ENCODE measurements around the gene UCP3.
A peak's percentile ranks its signal among the peaks of the same experiment; 100 is the strongest.

UCP3 gene

DNA sequence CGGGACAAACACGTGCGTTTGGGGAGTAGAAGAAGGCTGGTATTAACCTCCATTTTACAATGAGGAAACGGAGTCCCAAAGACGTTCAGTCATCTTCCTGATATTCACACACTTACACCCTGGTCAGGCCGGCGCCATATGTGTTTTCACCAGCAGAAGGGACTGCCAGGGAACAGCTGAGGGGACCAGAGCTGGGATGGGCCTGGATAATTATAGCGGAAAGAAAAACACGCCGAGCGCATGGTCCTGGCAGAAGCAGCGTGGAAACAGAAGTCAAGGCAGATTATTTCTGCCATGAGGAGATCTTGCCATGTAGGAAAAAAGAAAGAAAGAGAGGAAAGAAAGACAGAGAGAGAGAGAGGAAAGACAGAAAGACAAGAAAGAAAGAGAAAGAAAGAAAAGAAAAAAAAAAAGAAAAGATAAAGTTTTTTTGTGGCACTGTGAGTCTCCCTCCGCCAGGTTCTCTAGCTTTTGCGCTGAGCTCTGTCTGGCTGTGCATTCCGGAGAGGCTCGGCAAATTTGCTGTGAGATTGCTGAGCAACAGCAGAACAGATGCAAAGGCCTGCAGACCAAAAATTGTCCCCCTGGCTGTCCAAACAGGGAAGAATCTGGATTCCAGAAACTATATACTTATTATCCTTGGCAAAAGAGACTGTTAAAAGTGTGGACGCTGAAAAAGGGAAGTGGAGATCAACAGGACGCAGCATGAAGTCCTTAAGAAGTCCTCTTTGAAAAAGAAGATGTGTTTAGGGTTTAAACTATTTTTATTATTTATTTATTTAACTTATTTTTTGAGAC lies 24.9 kb downstream of the UCP3 start:
- TF ChIP-seq POLR2A (IDR thresholded peaks at IDR 0.05; ENCODE audit: low read length) (no peak), GATA1 (IDR thresholded peaks at IDR 0.05; ENCODE audit: low read depth, low read length) (no peak)
- peak; percentile 33 to 46 for DNase-seq

DNA sequence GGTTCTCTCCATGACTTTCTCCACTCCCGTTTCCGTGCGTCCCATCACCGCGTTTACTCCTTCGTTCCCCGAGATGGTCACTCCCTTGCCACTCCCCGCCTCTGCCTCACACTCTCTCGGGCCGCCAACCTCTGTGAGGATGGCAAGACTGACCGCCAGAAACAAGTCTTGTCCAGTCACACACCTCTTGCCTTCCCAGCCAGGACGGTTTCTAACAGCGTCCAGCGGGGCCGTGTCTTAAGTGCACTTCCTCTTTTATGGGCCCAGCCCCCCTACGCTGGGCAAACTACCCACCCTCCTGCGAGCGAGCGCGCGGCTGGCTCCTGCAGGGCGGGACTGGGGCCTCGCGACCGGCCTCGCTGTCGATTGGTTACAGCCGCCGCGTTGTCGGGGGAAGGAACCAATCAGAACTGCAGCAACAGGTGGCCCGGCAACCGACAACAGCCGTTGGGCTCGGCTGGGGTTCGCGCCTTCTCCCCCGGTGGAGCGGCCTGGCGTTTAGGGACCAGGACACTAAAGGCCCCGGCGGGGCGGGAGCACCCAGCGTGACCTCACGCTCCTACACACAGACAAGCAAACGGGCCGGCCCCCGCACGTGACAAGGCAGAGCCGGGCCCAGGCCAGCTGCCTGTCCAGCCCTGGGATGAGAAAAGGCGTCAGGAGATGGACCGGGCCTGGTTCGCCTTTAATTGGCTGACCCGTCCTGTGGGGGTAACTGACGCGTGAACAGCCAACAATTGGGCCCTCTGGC lies 25.7 kb downstream of the UCP3 start:
- peak; percentile 98 to 99 for DNase-seq
- no peak for TF ChIP-seq GATA1 (IDR thresholded peaks at IDR 0.05; ENCODE audit: low read depth, low read length)
- peak; percentile 99 for TF ChIP-seq POLR2A (IDR thresholded peaks at IDR 0.05; ENCODE audit: low read length)

DNA sequence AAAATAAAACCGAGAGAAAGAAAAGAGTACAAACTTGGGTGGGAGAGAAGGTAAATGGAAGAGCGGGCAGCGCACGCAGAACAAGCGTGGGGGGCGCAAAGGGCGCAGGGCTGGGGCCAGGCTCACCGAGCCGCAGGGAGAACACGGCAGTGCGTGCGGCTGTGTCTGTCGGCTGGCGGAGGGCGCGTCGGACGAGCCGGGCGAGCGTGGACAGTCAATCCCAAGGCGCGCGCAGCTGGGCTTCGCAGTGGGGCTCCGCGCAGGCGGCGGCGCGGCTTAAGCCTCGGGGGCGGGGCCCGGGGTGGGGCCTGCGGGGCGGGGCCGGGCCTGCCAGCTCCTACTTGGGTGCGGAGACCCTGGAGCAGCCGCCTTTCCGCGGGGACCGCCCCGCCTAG lies 26.3 kb downstream of the UCP3 start, which contains the start of gene UCP2:
TSS of gene UCP2 (minus strand) at position 249 of the 395 bp plus-strand sequence. CDS start 4,465 bp downstream, outside the sequence.
- TF ChIP-seq GATA1 (IDR thresholded peaks at IDR 0.05; ENCODE audit: low read depth, low read length): no peak
- TF ChIP-seq POLR2A (IDR thresholded peaks at IDR 0.05; ENCODE audit: low read length): peak; percentile 71
- peak; percentile 91 to 94 for DNase-seq

DNA sequence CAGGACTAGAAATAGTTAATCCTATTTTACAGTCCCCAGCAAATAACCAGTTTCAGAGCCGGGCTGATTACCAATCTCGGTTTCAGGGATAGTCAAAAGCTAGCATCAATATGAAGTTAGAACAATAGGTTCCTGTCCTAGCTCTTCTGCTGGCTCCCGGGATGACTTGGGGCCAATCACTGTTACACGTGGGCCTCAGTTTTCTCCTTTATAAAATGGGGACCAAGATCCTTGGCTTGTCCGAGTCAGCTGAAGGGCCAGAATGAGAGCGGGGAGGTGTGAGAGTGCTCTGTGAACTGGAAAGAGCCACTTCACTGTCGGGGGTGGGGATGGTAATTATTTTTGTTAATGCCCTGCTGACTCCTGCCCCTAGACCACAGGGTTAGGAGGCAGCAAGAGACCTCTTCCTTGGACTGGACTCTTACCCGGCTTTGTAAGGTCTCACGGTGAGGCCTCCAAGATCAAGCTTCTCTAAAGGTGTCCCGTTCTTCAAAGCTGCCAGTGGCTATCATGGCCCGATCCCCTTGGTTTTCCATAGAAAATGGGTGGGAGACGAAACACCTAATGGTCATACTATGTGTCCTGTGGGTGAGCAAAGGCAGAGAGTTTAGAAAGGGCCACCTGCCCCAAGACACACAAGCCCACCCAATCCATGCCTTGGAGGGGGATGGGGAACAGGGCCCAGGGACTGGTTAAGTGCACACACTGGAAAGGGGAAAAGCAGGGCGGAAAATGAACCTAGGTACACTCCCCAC lies 27.7 kb downstream of the UCP3 start:
- TF ChIP-seq GATA1 (IDR thresholded peaks at IDR 0.05; ENCODE audit: low read depth, low read length): no peak
- DNase-seq: peak; percentile 52 to 71

DNA sequence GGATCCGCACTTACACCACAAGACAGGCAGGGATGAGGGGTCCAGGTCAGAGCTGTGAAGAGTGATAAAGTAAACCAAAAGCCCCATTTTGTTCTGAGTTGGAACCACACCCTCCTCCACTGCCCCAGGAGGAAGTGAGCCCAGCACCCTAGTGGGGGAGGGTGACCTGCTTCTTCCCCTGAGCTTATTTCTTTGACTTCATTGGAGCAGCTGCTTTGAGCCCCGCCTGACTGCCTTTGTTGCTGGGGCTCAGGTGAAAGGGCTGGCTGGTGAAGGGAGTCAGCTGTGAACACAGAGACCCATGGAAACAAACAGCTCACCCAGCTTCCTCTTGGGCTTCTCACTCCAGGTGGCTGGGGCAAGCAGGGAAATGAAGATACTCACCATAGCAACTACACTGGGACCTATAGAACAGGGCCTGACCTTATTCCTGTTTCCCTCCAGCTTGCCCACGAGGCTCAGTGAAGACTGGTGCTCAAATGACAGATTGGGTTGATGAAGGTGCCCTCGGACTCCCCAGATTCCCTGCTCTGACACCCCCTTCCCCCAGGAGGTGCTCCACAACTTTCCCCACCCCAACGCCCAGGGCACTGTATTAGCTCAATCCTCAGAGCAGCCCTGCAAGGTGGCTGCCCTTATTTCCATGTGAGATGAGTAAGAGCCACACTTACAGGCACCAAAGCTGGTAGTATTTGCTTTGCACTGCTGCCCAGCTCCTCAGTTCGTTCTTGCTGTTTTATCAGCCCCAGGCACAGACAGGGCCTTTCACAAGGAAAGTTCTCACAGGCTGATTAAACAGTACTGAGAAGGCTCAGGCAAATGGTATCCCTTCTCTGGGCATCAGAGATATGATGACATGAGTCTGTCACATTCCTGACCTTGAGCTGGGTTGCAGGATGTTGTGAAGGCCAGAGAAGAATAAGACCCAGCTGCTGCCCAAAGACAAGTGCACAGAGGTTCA lies 28.6 kb downstream of the UCP3 start:
- DNase-seq: peak; percentile 90 to 95
- TF ChIP-seq POLR2A (IDR thresholded peaks at IDR 0.05; ENCODE audit: low read length): peak; percentile 72
- no peak for TF ChIP-seq GATA1 (IDR thresholded peaks at IDR 0.05; ENCODE audit: low read depth, low read length)

DNA sequence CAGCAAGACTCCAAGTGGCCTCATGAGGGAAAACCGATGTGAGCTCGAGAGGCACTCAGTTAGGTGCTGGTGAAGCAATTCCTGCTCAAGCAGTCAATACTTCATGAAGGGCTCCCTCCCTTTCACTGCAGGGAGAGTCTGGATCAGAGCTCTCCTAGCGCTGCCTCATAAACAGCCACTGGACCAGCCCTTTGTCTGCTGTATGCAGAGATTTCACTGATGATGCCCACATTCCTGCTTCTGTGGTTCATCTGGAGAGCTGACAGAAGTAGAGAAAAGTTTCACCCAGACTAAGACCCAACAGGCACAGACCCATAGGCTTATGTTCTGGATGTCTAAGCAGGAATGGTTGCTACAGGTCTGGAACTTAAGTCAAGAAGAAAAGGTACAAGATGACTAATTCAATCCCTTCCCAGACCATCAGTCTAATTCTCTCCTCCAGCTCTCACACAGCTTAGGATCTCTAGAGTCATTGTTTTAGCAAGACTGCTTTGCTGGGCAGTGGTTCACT lies 30.3 kb downstream of the UCP3 start:
- TF ChIP-seq GATA1 (IDR thresholded peaks at IDR 0.05; ENCODE audit: low read depth, low read length) (no peak), POLR2A (IDR thresholded peaks at IDR 0.05; ENCODE audit: low read length) (peak; percentile 70)
- no peak for DNase-seq

DNA sequence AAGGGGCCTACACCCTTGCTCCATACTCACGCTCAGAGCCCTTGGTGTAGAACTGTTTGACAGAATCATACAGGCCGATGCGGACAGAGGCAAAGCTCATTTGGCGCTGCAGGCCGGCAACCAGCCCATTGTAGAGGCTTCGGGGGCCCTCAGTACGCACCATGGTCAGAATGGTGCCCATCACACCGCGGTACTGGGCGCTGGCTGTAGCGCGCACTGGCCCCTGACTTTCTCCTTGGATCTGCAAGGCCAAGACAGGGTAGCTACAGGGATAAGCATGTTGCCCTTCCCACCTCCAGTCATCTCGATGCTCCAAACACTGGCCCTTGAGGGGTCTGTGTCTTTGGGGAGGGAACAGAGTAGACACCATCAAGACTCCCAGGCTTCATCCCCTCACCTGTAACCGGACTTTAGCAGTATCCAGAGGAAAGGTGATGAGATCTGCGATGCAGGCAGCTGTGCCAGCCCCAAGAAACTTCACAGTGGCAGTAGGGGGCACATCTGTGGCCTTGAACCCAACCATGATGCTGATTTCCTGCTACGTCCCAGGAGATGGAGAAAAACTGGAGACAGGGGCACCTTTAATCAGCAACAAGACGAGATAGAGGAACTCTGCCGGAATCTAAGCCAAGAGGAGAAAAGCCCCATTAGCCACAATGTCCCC lies 30.9 kb downstream of the UCP3 start:
- DNase-seq: no peak
- no peak for TF ChIP-seq GATA1 (IDR thresholded peaks at IDR 0.05; ENCODE audit: low read depth, low read length)
- TF ChIP-seq POLR2A (IDR thresholded peaks at IDR 0.05; ENCODE audit: low read length): no peak

DNA sequence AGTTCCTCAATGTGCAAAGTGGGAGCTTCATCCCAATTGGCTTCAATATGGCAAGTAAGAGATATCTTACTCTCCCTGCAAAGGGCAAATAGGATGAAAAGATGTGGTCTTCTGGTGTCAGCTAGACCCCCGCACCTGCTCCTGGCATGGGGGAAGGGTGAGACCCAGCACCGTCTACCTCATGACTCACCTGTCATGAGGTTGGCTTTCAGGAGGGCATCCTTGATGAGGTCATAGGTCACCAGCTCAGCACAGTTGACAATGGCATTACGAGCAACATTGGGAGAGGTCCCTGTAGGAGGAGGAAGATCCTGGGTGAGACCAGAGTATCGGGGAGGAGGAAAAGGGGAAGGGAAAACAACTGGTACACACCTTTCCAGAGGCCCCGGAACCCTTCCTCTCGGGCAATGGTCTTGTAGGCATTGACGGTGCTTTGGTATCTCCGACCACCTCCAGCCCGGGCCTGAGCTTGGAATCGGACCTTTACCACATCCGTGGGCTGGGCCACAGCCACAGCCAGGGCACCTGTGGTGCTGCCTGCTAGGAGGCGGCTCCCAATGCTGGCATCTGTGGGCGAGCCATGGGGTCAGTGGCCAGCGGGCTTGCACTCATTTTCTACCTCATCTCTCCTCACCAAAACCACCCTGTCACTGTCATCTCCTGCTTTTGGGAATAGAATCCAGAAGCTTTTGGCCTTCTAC lies 32.3 kb downstream of the UCP3 start:
- DNase-seq: no peak
- TF ChIP-seq GATA1 (IDR thresholded peaks at IDR 0.05; ENCODE audit: low read depth, low read length) (no peak), POLR2A (IDR thresholded peaks at IDR 0.05; ENCODE audit: low read length) (peak; percentile 58)

DNA sequence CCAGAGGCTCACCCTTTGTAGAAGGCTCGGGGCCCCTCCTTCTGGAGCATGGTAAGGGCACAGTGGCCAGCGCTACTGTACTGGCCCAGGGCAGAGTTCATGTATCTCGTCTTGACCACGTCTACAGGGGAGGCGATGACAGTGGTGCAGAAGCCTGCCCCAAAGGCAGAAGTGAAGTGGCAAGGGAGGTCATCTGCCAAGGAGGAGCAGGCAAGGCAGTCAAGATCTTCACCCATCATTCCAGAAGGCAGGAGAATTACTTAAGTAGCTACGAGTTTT lies 33.5 kb downstream of the UCP3 start:
- TF ChIP-seq POLR2A (IDR thresholded peaks at IDR 0.05; ENCODE audit: low read length) (peak; percentile 46), GATA1 (IDR thresholded peaks at IDR 0.05; ENCODE audit: low read depth, low read length) (no peak)
- no peak for DNase-seq

DNA sequence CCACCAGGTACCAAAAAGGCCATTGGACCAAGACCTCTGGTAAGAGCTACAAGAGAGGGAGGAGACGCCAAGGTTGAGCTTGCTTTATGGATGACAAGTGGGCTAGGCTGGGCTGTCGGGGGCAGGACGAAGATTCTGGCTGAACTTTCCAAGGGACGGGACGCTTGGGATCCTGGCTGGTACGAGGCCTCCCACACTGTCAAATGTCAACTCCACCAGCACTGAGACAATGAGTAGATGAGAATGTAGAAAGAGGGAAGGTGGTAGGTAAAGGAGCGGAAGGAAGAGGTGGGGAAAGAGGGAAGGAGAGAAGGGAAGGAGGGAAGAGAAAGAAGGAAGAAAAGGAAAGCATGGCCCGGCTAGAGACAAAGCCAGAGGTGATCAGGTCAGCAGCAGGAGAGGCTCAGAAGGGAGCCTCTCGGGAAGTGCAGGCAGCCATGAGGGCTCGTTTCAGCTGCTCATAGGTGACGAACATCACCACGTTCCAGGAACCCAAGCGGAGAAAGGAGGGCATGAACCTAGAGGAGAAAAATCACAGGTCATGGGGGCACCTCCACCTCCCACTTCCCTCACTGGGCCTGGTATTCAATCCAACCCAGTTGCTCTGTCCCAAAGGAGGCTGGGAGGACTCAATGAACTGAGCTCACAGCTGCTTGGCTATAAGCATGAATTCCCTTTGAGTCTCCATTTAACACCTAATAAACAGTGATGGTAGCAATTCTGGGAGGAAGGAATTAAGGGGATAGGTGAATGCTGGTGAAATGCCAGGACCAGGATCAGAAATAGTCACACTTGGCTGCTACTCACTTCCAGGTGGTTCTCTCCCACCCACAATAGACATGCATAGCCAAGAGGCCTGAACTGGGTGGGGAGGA lies 34.0 kb downstream of the UCP3 start:
- no peak for DNase-seq
- no peak for TF ChIP-seq GATA1 (IDR thresholded peaks at IDR 0.05; ENCODE audit: low read depth, low read length)
- TF ChIP-seq POLR2A (IDR thresholded peaks at IDR 0.05; ENCODE audit: low read length): peak; percentile 61

Data from erythroblast (primary cell).